Embryonic facial prominence (tissue), 1 donor: ENCODE data around the gene MLLT3.
"Not testable (repeated sequence)": the region's sequence is repeated elsewhere in the genome, so short reads cannot be mapped to it uniquely, and the experiment has no call there.

ENCODE experiments used
- DNase-seq: peaks from one replicate; pipeline ENCODE4 v3.0.0-alpha.2; 2016; ENCODE audit errors: extremely low spot score

MLLT3 gene

DNA sequence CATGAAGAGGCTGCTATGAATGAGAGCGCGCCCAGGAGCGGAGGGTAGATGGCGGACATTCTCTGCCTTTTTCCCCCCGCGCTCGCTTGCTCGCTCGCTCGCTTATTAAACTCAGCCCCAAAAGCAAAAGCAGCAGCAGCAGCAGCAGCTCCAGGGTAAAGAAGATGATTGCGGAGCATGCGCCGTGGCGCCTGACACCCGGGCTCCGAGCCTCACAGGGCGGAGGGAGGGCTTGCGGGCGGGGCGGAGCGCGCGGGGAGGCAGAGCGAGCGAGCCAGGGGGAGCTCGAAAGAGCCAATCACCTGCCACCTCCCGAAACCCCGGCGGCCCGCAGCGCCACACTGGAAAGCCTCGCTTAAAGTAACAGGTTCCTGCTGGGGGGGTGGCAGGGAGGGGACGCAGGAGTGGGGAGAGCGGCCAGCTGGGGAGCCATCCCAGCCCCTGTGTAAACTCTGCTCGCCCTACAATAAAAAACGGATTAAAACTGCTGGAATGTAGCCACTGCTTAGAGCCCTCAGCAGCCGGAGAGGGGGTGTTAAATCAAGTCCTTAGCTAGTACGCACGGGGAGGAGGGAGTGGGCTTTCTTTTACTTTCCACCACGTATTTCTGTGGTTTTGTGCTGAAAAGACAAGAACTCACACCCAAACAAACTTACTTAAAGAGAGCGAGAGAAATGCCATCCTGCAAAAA is at the start of gene MLLT3:
Gene MLLT3, minus strand, starts transcription at position 170 of the 691 bp plus-strand sequence.
- DNase-seq: peak; percentile 87

DNA sequence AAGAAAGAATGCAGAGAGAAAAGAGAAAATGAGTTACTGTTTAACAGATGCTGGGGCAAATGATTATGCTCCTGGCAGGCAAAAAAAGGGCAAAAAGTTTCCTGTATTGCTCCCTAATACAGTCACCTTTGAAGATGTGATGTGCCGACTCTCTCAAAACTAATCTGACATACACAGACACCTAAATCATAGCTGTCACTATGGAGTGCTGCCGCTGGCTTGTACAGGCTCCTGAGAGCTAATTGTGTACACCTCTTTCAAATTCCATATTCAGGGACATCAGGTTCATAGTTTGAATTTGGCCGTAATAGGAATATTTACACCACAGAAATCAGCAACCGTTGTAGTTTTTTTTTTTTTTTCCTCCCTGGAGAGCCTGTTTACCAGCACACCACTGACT is 49.3 kb upstream of the MLLT3 start:
- DNase-seq: no peak

DNA sequence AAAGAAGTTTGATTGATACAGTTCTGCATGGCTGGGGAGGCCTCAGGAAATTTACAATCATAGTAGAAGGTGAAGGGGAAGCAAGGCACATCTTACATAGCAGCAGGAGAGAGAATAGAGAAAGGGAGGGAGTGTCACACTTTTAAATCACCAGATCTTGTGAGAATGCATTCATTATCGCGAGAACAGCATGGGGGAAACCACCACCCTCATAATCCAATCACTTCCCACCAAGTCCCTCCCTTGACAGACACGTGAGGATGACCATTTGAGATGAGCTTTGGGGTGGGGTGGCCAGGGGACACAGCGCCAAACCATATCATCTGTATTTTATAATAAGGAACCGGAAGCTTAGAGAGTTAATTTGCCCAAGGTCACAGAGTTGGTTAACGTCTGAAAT is 48.1 kb upstream of the MLLT3 start:
- DNase-seq: no peak

GRCh38 chr9:20664501-20664900 is 42.2 kb upstream of the MLLT3 start:
- no peak for DNase-seq

- DNase-seq: no peak
Observed at GRCh38 chr9:20663133-20663532, 40.8 kb upstream of the MLLT3 start.

- DNase-seq: no peak
Observed at GRCh38 chr9:20662156-20662555, 39.9 kb upstream of the MLLT3 start.

- no peak for DNase-seq
Observed at GRCh38 chr9:20659474-20659967, 37.2 kb upstream of the MLLT3 start.

GRCh38 chr9:20658677-20659473 is 36.6 kb upstream of the MLLT3 start:
- no peak for DNase-seq

GRCh38 chr9:20658246-20658667 is 36.0 kb upstream of the MLLT3 start:
- not testable (repeated sequence) for DNase-seq

DNA sequence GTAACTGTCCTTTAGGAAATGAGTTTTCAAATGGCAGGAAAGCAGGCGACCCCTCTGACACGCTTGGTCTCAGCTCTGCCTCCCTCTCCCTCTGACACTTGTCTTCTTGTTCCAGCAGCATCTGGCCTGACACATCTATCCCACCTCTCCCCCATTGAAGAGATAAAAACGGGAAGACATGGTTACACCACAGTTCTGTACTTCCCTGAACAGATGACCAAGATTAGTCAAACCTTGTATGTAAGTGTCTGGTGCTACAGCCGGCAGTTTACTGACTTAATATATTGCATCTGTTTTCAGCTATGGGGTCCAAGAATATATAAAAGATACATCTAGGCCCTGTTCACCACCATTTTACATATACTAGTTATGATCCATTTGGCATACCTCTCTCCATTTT is 29.6 kb upstream of the MLLT3 start:
- DNase-seq: no peak

DNA sequence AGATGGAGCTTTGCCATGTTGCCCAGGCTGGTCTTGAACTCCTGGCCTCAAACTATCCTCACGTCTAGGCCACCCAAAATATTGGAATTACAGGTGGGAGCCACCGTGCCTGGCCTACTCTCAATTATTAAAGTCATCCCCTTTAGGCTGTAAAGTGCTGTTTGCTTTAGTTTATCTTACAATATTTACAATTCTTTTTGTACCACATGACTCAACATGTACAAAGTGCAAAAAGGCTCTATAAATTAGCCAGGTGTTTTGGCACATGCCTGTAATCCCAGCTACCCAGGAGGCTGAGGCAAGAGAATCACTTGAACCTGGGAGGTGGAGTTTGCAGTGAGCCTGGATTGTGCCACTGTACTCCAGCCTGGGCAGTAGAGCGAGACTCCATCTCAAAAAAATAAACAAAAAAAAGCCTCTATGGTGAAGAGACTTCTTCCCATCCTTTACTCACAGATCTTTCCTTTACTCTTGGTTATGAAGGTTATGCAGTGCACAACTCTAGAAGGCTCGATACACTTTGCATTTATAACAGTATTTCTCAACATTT is 28.5 kb upstream of the MLLT3 start:
- no peak for DNase-seq

GRCh38 chr9:20650313-20650712 is 28.0 kb upstream of the MLLT3 start:
- DNase-seq: no peak

GRCh38 chr9:20649381-20649780 is 27.1 kb upstream of the MLLT3 start:
- no peak for DNase-seq

DNA sequence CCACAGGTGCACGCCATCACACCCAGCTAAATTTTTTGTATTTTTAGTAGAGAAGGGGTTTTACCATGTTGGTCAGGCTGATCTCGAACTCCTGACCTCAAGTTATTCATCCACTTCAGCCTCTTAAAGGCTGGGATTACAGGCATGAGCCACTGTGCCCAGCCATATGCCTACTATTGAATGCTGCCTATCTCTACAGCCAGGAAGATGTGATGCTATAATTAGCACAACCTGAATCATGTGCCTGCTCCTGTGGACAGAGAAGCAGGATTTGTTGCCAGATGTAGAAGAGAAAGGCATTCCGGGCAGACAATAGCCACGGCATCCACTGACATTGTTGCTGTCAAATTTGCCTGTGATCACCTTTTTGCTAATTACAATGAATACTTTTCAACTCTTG is 24.4 kb upstream of the MLLT3 start:
- DNase-seq: no peak

DNA sequence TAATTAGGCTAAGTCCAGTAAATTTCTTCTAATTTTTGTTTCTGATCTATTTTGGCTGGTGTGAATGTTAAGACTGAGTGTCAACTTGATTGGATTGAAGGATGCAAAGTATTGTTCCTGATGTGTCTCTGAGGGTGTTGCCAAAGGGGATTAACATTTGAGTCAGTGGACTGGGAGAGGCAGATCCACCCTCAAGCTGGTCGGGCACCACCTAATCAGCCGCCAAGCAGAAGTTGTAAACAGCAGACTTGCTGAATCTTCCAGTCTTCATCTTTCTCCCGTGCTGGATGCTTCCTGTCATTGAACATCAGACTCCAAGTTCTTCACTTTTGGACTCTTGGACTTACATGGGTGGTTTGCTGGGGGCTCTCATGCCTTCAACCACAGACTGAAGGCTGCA is 21.4 kb upstream of the MLLT3 start:
- no peak for DNase-seq

DNA sequence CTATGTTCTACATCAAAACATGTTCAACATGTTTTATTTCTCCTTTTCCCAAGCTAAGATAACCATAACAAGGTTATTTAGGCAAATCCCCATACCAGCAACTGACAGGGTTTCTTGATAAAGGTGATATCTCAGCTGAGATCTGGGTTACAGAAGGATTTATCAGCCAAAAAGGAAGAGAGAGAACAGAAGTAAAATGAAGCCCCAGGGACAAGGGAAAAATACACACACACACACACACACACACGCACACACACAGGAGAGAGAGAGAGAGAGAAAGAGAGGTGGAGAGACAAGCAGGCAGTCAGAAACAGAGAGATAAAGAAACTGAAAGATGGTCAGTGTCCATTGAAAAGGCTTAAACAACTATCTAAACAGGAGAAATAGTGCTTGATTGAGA is 19.7 kb upstream of the MLLT3 start:
- no peak for DNase-seq

GRCh38 chr9:20640331-20641187 is 18.3 kb upstream of the MLLT3 start:
- no peak for DNase-seq

GRCh38 chr9:20636888-20637440 is 14.7 kb upstream of the MLLT3 start:
- DNase-seq: no peak

GRCh38 chr9:20634895-20635294 is 12.6 kb upstream of the MLLT3 start:
- DNase-seq: no peak

- no peak for DNase-seq
Observed at GRCh38 chr9:20632705-20633104, 10.4 kb upstream of the MLLT3 start.

DNA sequence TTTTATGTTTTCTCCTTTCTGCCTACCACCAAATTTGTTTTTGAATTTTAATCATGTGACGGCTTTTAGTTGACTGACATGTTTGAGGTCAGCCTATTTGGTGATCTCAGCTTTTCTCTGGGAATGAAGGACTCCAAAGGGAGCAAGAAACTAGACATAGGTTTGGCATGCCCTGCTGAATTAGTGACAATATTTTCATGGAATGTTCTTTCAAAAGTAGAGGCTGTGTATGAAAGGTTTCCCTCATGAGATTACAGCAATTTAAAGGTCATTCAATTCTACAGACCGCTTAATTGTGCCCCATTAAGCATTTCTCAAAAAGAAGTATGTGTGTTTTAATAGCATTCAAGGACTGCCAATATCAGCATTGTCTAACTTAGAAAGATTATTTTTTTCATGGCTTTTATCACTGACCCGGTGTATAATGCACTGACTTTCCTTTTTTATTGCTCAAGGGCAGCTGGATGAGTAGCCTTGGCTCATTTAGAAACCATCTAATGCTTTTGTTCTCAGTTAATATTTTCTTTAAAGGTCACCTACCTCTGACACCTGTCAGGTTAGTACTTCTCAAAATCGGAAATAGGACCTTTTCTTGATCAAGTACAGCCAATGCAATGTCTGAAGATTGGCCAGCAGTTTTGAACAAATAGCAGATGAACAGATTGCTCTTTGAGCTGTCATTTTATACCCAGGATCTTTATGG is 8.1 kb upstream of the MLLT3 start:
- DNase-seq: no peak
